H9 (cell line): ENCODE measurements around the gene SIGLEC8. TPM values are rescaled to one million over a fixed set of nuclear protein-coding genes. Genes with fewer than 3 reads are reported as not detected.

Experiments
- DNase-seq: peaks from one replicate; pipeline ENCODE4 v3.0.0-alpha.2; 2017
- H2AFZ ChIP-seq: one replicate; pipeline ENCODE4 v1.6.1; 2013; ENCODE audit warnings: mild to moderate bottlenecking, low read length, control low read depth, moderate library complexity
- H2AK5ac ChIP-seq: 2 replicates; pipeline ENCODE4 v1.6.1; 2013; ENCODE audit warnings: low read length, control low read depth, mixed read lengths; ENCODE audit not compliant: insufficient read length
- H2BK120ac ChIP-seq: one replicate; pipeline ENCODE4 v1.6.1; 2013; ENCODE audit warnings: low read depth, mild to moderate bottlenecking, low read length, control low read depth, inconsistent platforms; ENCODE audit not compliant: poor library complexity, severe bottlenecking
- H2BK12ac ChIP-seq: 2 replicates; pipeline ENCODE4 v1.6.1; 2013; ENCODE audit warnings: low read length, control low read depth, mixed read lengths, low read depth; ENCODE audit not compliant: insufficient read length
- H2BK15ac ChIP-seq: 2 replicates; pipeline ENCODE4 v1.6.1; 2013; ENCODE audit warnings: low read depth, low read length, control low read depth
- H2BK20ac ChIP-seq: one replicate; pipeline ENCODE4 v1.6.1; 2013; ENCODE audit warnings: low read depth, mild to moderate bottlenecking, low read length, control low read depth, inconsistent platforms; ENCODE audit not compliant: poor library complexity, severe bottlenecking
- H2BK5ac ChIP-seq: 2 replicates; pipeline ENCODE4 v1.6.1; 2013; ENCODE audit warnings: low read length, control low read depth, mixed read lengths; ENCODE audit not compliant: insufficient read length
- H3K14ac ChIP-seq: 2 replicates; pipeline ENCODE4 v1.6.1; 2013; ENCODE audit warnings: low read length, control low read depth; ENCODE audit not compliant: insufficient read depth
- H3K18ac ChIP-seq: 2 replicates; pipeline ENCODE4 v1.6.1; 2013; ENCODE audit warnings: low read depth, mild to moderate bottlenecking, mixed read lengths, low read length, control low read depth; ENCODE audit not compliant: insufficient read length
- H3K23ac ChIP-seq: 2 replicates; pipeline ENCODE4 v1.6.1; 2013; ENCODE audit warnings: low read length, control low read depth, mixed read lengths, low read depth; ENCODE audit not compliant: insufficient read length
- H3K23me2 ChIP-seq: 2 replicates; pipeline ENCODE4 v1.6.1; 2013; ENCODE audit warnings: low read depth, mild to moderate bottlenecking, mixed read lengths, low read length, control low read depth; ENCODE audit not compliant: insufficient read length, poor library complexity, severe bottlenecking
- H3K27ac ChIP-seq: 2 replicates; pipeline ENCODE4 v1.5.1; 2013; ENCODE audit warnings: low read length, control low read depth, mixed read lengths, low read depth; ENCODE audit not compliant: insufficient read length
- H3K27me3 ChIP-seq: 2 replicates; pipeline ENCODE4 v1.6.1; 2013; ENCODE audit warnings: low read length, control low read depth, inconsistent platforms; ENCODE audit not compliant: insufficient read depth
- H3K4ac ChIP-seq: 2 replicates; pipeline ENCODE4 v1.6.1; 2013; ENCODE audit warnings: low read depth, mild to moderate bottlenecking, control low read depth, inconsistent platforms, low read length, moderate library complexity
- H3K4me1 ChIP-seq: 2 replicates; pipeline ENCODE4 v1.6.1; 2013; ENCODE audit warnings: low read length, control low read depth, inconsistent platforms; ENCODE audit not compliant: insufficient read depth
- H3K4me2 ChIP-seq: 2 replicates; pipeline ENCODE4 v1.6.1; 2013; ENCODE audit warnings: low read length, control low read depth, mixed read lengths; ENCODE audit not compliant: insufficient read length, insufficient read depth
- H3K56ac ChIP-seq: 2 replicates; pipeline ENCODE4 v1.6.1; 2013; ENCODE audit warnings: low read depth, mild to moderate bottlenecking, mixed read lengths, low read length, control low read depth; ENCODE audit not compliant: insufficient read length
- H3K79me1 ChIP-seq: 2 replicates; pipeline ENCODE4 v1.6.1; 2013; ENCODE audit warnings: low read depth, mild to moderate bottlenecking, moderate library complexity, low read length, control low read depth, inconsistent platforms; ENCODE audit not compliant: insufficient read depth, poor library complexity, severe bottlenecking
- H3K79me2 ChIP-seq: 2 replicates; pipeline ENCODE4 v1.6.1; 2013; ENCODE audit warnings: low read length, control low read depth, inconsistent platforms; ENCODE audit not compliant: insufficient read depth
- H3K9ac ChIP-seq: 2 replicates; pipeline ENCODE4 v1.6.1; 2013; ENCODE audit warnings: low read length, control low read depth, mixed read lengths; ENCODE audit not compliant: insufficient read length; ENCODE audit errors: extremely low read depth
- H3K9me3 ChIP-seq: one replicate; pipeline ENCODE4 v1.6.1; 2013; ENCODE audit warnings: low read depth, low read length, inconsistent platforms; ENCODE audit not compliant: control insufficient read depth
- H3T11ph ChIP-seq: one replicate; pipeline ENCODE4 v1.6.1; 2013; ENCODE audit warnings: mild to moderate bottlenecking, low read length, control low read depth, inconsistent platforms
- H4K20me1 ChIP-seq: one replicate; pipeline ENCODE4 v1.6.1; 2013; ENCODE audit not compliant: control insufficient read depth, insufficient read length, insufficient read depth
- H4K5ac ChIP-seq: 2 replicates; pipeline ENCODE4 v1.6.1; 2013; ENCODE audit warnings: low read depth, mild to moderate bottlenecking, mixed read lengths, low read length, control low read depth; ENCODE audit not compliant: insufficient read length
- H4K8ac ChIP-seq: replicated peaks from 2 replicates; pipeline ENCODE4 v1.6.1; 2013; ENCODE audit warnings: low read length, control low read depth, mixed read lengths, low read depth; ENCODE audit not compliant: insufficient read length
- H4K91ac ChIP-seq: 2 replicates; pipeline ENCODE4 v1.6.1; 2013; ENCODE audit warnings: low read depth, mild to moderate bottlenecking, moderate library complexity, mixed read lengths, low read length, control low read depth; ENCODE audit not compliant: insufficient read length
- H3K27ac Mint-ChIP-seq, 3 experiments: 2 replicates in 2 of 3; 3 replicates in 1 of 3; pipeline ENCODE4 v1.8.0; 2020 to 2021; ENCODE audit warnings: mixed read lengths in 3 of 3, mild to moderate bottlenecking in 1 of 3, moderate library complexity in 1 of 3
- H3K27me3 Mint-ChIP-seq: 2 replicates; pipeline ENCODE4 v1.8.0; 2021; ENCODE audit warnings: low read depth, mild to moderate bottlenecking, moderate library complexity, mixed read lengths
- H3K36me3 Mint-ChIP-seq, 3 experiments: 2 replicates in 2 of 3; 3 replicates in 1 of 3; pipeline ENCODE4 v1.8.0; 2020 to 2021; ENCODE audit warnings: low read depth in 3 of 3, mixed read lengths in 3 of 3; ENCODE audit not compliant: insufficient read depth in 1 of 3
- H3K4me1 Mint-ChIP-seq, 2 experiments: 2 replicates each; pipeline ENCODE4 v1.8.0; 2020; ENCODE audit warnings: mixed read lengths in 2 of 2
- H3K4me3 Mint-ChIP-seq, 2 experiments: 2 replicates in 1 of 2; 3 replicates in 1 of 2; pipeline ENCODE4 v1.8.0; 2020 to 2021; ENCODE audit warnings: mild to moderate bottlenecking in 2 of 2, mixed read lengths in 2 of 2, moderate library complexity in 1 of 2
- H3K9me3 Mint-ChIP-seq, 2 experiments: 2 replicates in 1 of 2; 3 replicates in 1 of 2; pipeline ENCODE4 v1.8.0; 2020; ENCODE audit warnings: mild to moderate bottlenecking in 2 of 2, mixed read lengths in 2 of 2, moderate library complexity in 1 of 2
- WGBS: extraction: QIAGEN DNeasy Blood & Tissue Kit; methylation state at CpG from one replicate; pipeline ENCODE4 v1.1.7; 2013; ENCODE audit warnings: missing lambda C conversion rate, low lambda C conversion rate, mixed read lengths; ENCODE audit not compliant: insufficient read length; ENCODE audit errors: extremely low coverage; 5-methylcytosine and 5-hydroxymethylcytosine counted together
- total RNA-seq: library from RNA; stranded (reverse); gene quantifications from 2 replicates; pipeline ENCODE4 v1.2.1, GENCODE V29; 2021
- TF ChIP-seq, protein P1 (sequence below): fragments of 200-600 bp; sonication (generic); conservative IDR thresholded peaks from 3 replicates; pipeline ENCODE4 v1.8.0; 2021; ENCODE audit warnings: antibody characterized with exemption, mild to moderate bottlenecking

The SIGLEC8 gene
- total RNA-seq, 1 experiment from 2014 or later: not detected

DNA sequence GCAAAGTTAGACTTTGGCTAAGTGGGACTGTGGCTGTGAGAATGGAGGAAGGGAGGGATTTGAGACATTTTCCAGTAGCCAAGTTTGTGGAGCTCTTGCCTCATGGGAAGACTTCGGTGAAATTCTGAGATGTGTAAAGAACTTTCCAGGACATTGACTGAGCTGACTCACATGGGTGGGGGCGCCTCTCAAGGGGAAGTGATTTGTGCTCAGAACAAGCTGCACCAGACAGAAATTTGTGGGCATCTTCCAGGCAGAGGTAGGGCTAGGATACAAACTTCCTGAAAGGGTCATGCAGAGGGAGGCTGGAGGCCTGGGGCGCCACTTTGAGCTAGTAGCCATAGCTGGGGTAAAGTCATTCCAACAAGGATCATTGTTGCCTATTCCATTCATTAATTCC is 31.1 kb downstream of the SIGLEC8 start:
- TF ChIP-seq, protein P1, sequence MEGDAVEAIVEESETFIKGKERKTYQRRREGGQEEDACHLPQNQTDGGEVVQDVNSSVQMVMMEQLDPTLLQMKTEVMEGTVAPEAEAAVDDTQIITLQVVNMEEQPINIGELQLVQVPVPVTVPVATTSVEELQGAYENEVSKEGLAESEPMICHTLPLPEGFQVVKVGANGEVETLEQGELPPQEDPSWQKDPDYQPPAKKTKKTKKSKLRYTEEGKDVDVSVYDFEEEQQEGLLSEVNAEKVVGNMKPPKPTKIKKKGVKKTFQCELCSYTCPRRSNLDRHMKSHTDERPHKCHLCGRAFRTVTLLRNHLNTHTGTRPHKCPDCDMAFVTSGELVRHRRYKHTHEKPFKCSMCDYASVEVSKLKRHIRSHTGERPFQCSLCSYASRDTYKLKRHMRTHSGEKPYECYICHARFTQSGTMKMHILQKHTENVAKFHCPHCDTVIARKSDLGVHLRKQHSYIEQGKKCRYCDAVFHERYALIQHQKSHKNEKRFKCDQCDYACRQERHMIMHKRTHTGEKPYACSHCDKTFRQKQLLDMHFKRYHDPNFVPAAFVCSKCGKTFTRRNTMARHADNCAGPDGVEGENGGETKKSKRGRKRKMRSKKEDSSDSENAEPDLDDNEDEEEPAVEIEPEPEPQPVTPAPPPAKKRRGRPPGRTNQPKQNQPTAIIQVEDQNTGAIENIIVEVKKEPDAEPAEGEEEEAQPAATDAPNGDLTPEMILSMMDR: no peak
- H3K27me3 ChIP-seq: no peaks in the 10 kb centered on the region
- Mint-ChIP-seq H3K4me3 (no peak overlapping the region), H3K36me3 (no peaks in the 10 kb centered on the region), H3K27ac (no peak overlapping the region), H3K4me1 (no peaks in the 10 kb centered on the region), H3K27me3 (peaks cover 54% of the 10 kb centered on the region), H3K9me3 (peaks cover 4 to 38% of the 10 kb centered on the region in 2 experiments; a peak in 3 of 5 replicates)
- H3K9me3 ChIP-seq: no peaks in the 10 kb centered on the region
- no peak overlapping the region for H2AFZ ChIP-seq
- no peak overlapping the region for H2AK5ac ChIP-seq
- no peak overlapping the region for H4K8ac ChIP-seq
- H3K23me2 ChIP-seq: no peaks in the 10 kb centered on the region
- no peak overlapping the region for H3T11ph ChIP-seq
- no peaks in the 10 kb centered on the region for H3K4me1 ChIP-seq
- H2BK120ac ChIP-seq: no peak overlapping the region
- no peak overlapping the region for H4K5ac ChIP-seq
- no peak overlapping the region for H4K91ac ChIP-seq
- no peaks in the 10 kb centered on the region for H3K79me1 ChIP-seq
- H3K18ac ChIP-seq: no peak overlapping the region
- H3K4ac ChIP-seq: no peak overlapping the region
- H2BK5ac ChIP-seq: no peak overlapping the region
- no peak for DNase-seq
- H4K20me1 ChIP-seq: no peaks in the 10 kb centered on the region
- H3K23ac ChIP-seq: no peak overlapping the region
- no peak overlapping the region for H2BK20ac ChIP-seq
- H3K14ac ChIP-seq: no peak overlapping the region
- WGBS: no CpG with 5 or more reads among the region's 3 CpGs
- H2BK15ac ChIP-seq: no peak overlapping the region
- H3K4me2 ChIP-seq: no peak overlapping the region
- H3K9ac ChIP-seq: no peak overlapping the region
- H3K79me2 ChIP-seq: no peaks in the 10 kb centered on the region
- H3K56ac ChIP-seq: no peak overlapping the region
- H2BK12ac ChIP-seq: no peak overlapping the region
- no peak overlapping the region for H3K27ac ChIP-seq
